GM23338 (cell line): ENCODE measurements around the gene NSMCE1. TPM values are rescaled to one million over a fixed set of nuclear protein-coding genes. Genes with fewer than 3 reads are reported as not detected.

ENCODE experiments used
- ATAC-seq: fragments of 200-7000 bp; cut with Tn5 transposase; 3 replicates; pipeline ENCODE4 v1.9.1; 2020
- DNase-seq: peaks from one replicate; pipeline ENCODE4 v3.0.0-alpha.2; 2015; ENCODE audit warnings: low spot score
- H2AFZ ChIP-seq: fragments of 200-600 bp; sonication (generic); 2 replicates; pipeline ENCODE4 v1.8.0; 2016; ENCODE audit warnings: antibody characterized with exemption, mild to moderate bottlenecking, moderate library complexity
- H3F3A ChIP-seq: fragments of 200-600 bp; sonication (generic); replicated peaks from 2 replicates; pipeline ENCODE4 v1.8.0; 2017; ENCODE audit warnings: antibody characterized with exemption, mixed run types, low read depth
- H3K27ac ChIP-seq: fragments of 200-600 bp; sonication (generic); 2 replicates; pipeline ENCODE4 v1.6.1; 2016; ENCODE audit warnings: low read depth
- H3K27me3 ChIP-seq: fragments of 200-600 bp; sonication (generic); 2 replicates; pipeline ENCODE4 v1.8.0; 2016; ENCODE audit warnings: mild to moderate bottlenecking, mixed run types, moderate library complexity; ENCODE audit not compliant: insufficient read depth
- H3K36me3 ChIP-seq: fragments of 200-600 bp; sonication (generic); 2 replicates; pipeline ENCODE4 v1.8.0; 2016; ENCODE audit warnings: mild to moderate bottlenecking; ENCODE audit not compliant: insufficient read depth
- H3K4me1 ChIP-seq: fragments of 200-600 bp; sonication (generic); 2 replicates; pipeline ENCODE4 v1.8.0; 2016; ENCODE audit warnings: mild to moderate bottlenecking, moderate library complexity; ENCODE audit not compliant: insufficient read depth
- H3K4me2 ChIP-seq: fragments of 200-600 bp; sonication (generic); 2 replicates; pipeline ENCODE4 v1.7.1; 2017; ENCODE audit warnings: mixed run types
- H3K4me3 ChIP-seq: fragments of 200-600 bp; sonication (generic); 2 replicates; pipeline ENCODE4 v1.6.1; 2016; ENCODE audit warnings: mixed run types
- H3K79me2 ChIP-seq: fragments of 200-600 bp; sonication (generic); replicated peaks from 2 replicates; pipeline ENCODE4 v1.8.0; 2017; ENCODE audit warnings: mild to moderate bottlenecking; ENCODE audit not compliant: insufficient read depth
- H3K9me2 ChIP-seq: fragments of 200-600 bp; sonication (generic); 2 replicates; pipeline ENCODE4 v1.8.0; 2017; ENCODE audit not compliant: insufficient read depth
- H4K20me1 ChIP-seq: fragments of 200-600 bp; sonication (generic); replicated peaks from 2 replicates; pipeline ENCODE4 v1.8.0; 2017; ENCODE audit warnings: mild to moderate bottlenecking; ENCODE audit not compliant: insufficient read depth
- H3K27ac Mint-ChIP-seq: 2 replicates; pipeline ENCODE4 v1.8.0; 2020; ENCODE audit warnings: inconsistent platforms, mild to moderate bottlenecking, moderate library complexity, mixed read lengths
- H3K27me3 Mint-ChIP-seq: 3 replicates; pipeline ENCODE4 v1.8.0; 2022; ENCODE audit warnings: low read depth, mild to moderate bottlenecking, moderate library complexity, mixed read lengths, inconsistent platforms; ENCODE audit not compliant: insufficient read depth, poor library complexity
- H3K36me3 Mint-ChIP-seq: 3 replicates; pipeline ENCODE4 v1.8.0; 2021; ENCODE audit warnings: low read depth, mild to moderate bottlenecking, inconsistent platforms, moderate library complexity, mixed read lengths
- H3K4me1 Mint-ChIP-seq: 3 replicates; pipeline ENCODE4 v1.8.0; 2020; ENCODE audit warnings: mild to moderate bottlenecking, inconsistent platforms, mixed read lengths
- H3K4me3 Mint-ChIP-seq: 3 replicates; pipeline ENCODE4 v1.8.0; 2021; ENCODE audit warnings: moderate library complexity, mild to moderate bottlenecking, inconsistent platforms, mixed read lengths
- H3K9me3 Mint-ChIP-seq: 3 replicates; pipeline ENCODE4 v1.8.0; 2020; ENCODE audit warnings: moderate library complexity, mild to moderate bottlenecking, inconsistent platforms, mixed read lengths
- CREB1 ChIP-seq: fragments of 250-450 bp; sonication (Bioruptor Pico); IDR thresholded peaks from 2 replicates; pipeline ENCODE4 v1.5.0; 2020; ENCODE audit warnings: low read depth, mild to moderate bottlenecking, moderate library complexity
- EZH2 ChIP-seq: fragments of 200-600 bp; sonication (generic); IDR thresholded peaks from one replicate; pipeline ENCODE4 v1.8.0; 2017; ENCODE audit warnings: antibody characterized with exemption, mild to moderate bottlenecking, low read depth; ENCODE audit not compliant: unreplicated experiment
- EZH2phosphoT487 ChIP-seq: fragments of 200-600 bp; sonication (generic); IDR thresholded peaks from one replicate; pipeline ENCODE4 v1.8.1; 2018; ENCODE audit warnings: antibody characterized with exemption; ENCODE audit not compliant: unreplicated experiment
- JUNB ChIP-seq: IDR thresholded peaks from one replicate; pipeline ENCODE4 v1.6.1; 2016; ENCODE audit warnings: antibody characterized with exemption; ENCODE audit not compliant: unreplicated experiment
- NANOG ChIP-seq: IDR thresholded peaks from 2 replicates; pipeline ENCODE4 v1.6.1; 2016; ENCODE audit warnings: antibody characterized with exemption, borderline replicate concordance
- POLR2AphosphoS5 ChIP-seq: IDR thresholded peaks from 2 replicates; pipeline ENCODE4 v1.6.1; 2016; ENCODE audit warnings: antibody characterized with exemption, low read depth
- STAT1 ChIP-seq: IDR thresholded peaks from one replicate; pipeline ENCODE4 v1.6.1; 2016; ENCODE audit warnings: antibody characterized with exemption; ENCODE audit not compliant: unreplicated experiment
- ZNF114 ChIP-seq: fragments of 250-450 bp; sonication (Bioruptor Pico); IDR thresholded peaks from 2 replicates; pipeline ENCODE4 v1.5.0; 2020; ENCODE audit warnings: mild to moderate bottlenecking, moderate library complexity
- ZNF331 ChIP-seq: fragments of 250-450 bp; sonication (Bioruptor Pico); IDR thresholded peaks from 2 replicates; pipeline ENCODE4 v1.5.0; 2020; ENCODE audit warnings: low read depth, mild to moderate bottlenecking, moderate library complexity
- polyA plus RNA-seq: library from polyadenylated mRNA; unstranded; fragments of >200 nt; fragmentation: Nextera tagmentation; extraction: Ambion mirVana; gene quantifications from 2 replicates; pipeline ENCODE4 v1.2.1, GENCODE V29; 2016
- total RNA-seq: library from RNA; depleted of rRNA; stranded (reverse); fragments of >200 nt; shearing (Covaris generic); gene quantifications from 2 replicates; pipeline ENCODE4 v1.2.3, GENCODE V29; 2014
- TF ChIP-seq, protein P1 (sequence below): fragments of 250-450 bp; sonication (Bioruptor Pico); IDR thresholded peaks from 2 replicates; pipeline ENCODE4 v1.5.0; 2020; ENCODE audit warnings: mild to moderate bottlenecking, moderate library complexity
- TF ChIP-seq, protein P2 (sequence below): IDR thresholded peaks from one replicate; pipeline ENCODE4 v1.6.1; 2018; ENCODE audit warnings: antibody characterized with exemption; ENCODE audit not compliant: unreplicated experiment
- TF ChIP-seq, protein P3 (sequence below), 2 experiments: fragments of 200-600 bp in 1 of 2; sonication (generic) in 1 of 2; conservative IDR thresholded peaks; 2 replicates each; pipeline versions ENCODE4 v1.5.1 to v1.6.1; 2016 to 2017; ENCODE audit warnings: antibody characterized with exemption in 2 of 2, low read depth in 2 of 2, mild to moderate bottlenecking in 2 of 2, moderate library complexity in 1 of 2
- TF ChIP-seq, protein P4 (sequence below): IDR thresholded peaks from 2 replicates; pipeline ENCODE4 v1.6.1; 2016; ENCODE audit warnings: antibody characterized with exemption

NSMCE1 gene
- total and polyA plus RNA-seq, 2 experiments from 2014 or later, result 30.6 to 50.8 TPM

DNA sequence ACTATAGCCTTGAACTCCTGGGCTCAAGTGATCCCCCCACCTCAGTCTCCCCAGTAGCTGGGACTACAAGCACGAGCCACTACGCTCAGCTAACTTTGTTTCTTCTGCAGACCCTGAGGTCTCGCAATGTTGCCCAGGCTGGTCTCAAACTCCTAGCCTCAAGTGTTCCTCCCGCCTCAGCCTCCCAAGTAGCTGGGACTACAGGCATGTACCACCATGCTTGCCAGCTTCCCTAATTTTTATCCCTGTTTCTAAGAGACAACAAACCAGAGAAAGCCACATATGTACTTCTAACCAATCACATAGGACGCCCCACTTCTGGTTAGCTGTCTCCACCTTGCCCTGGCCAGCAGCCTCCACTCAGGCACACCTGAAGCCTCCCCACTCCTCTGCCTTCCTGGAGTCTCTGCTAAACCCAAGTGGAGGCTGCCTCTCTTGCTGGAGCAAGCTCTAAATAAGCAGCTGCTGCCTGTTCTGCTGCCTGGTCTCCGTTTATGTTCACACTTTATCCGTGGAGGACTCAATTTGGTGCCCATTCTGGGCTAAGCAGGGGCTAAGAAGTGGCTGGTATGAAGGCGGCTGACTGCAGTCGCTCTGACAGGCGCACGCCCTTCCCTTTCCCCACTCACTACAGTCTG lies 24.7 kb downstream of the NSMCE1 start:
- Mint-ChIP-seq H3K4me3 (no peak overlapping the region), H3K9me3 (no peaks in the 10 kb centered on the region; the same call in 2 of the 3 replicates), H3K27me3 (peaks cover 5% of the 10 kb centered on the region), H3K4me1 (peaks cover 23% of the 10 kb centered on the region), H3K27ac (no peak overlapping the region), H3K36me3 (no peaks in the 10 kb centered on the region; the same call in 1 of the 3 replicates)
- DNase-seq (no peak), ATAC-seq (no peak)
- H3K79me2 ChIP-seq, result no peaks in the 10 kb centered on the region
- no peaks in the 10 kb centered on the region for H3K36me3 ChIP-seq
- no peaks in the 10 kb centered on the region for H3K27me3 ChIP-seq
- no peak overlapping the region for H3K4me2 ChIP-seq
- H3K4me3 ChIP-seq, result no peak overlapping the region
- peaks cover 10% of the 10 kb centered on the region for H3K4me1 ChIP-seq
- no peaks in the 10 kb centered on the region for H3K9me2 ChIP-seq
- H3F3A ChIP-seq, result no peaks in the 10 kb centered on the region
- TF ChIP-seq NANOG, result no peak
- TF ChIP-seq, protein P1, sequence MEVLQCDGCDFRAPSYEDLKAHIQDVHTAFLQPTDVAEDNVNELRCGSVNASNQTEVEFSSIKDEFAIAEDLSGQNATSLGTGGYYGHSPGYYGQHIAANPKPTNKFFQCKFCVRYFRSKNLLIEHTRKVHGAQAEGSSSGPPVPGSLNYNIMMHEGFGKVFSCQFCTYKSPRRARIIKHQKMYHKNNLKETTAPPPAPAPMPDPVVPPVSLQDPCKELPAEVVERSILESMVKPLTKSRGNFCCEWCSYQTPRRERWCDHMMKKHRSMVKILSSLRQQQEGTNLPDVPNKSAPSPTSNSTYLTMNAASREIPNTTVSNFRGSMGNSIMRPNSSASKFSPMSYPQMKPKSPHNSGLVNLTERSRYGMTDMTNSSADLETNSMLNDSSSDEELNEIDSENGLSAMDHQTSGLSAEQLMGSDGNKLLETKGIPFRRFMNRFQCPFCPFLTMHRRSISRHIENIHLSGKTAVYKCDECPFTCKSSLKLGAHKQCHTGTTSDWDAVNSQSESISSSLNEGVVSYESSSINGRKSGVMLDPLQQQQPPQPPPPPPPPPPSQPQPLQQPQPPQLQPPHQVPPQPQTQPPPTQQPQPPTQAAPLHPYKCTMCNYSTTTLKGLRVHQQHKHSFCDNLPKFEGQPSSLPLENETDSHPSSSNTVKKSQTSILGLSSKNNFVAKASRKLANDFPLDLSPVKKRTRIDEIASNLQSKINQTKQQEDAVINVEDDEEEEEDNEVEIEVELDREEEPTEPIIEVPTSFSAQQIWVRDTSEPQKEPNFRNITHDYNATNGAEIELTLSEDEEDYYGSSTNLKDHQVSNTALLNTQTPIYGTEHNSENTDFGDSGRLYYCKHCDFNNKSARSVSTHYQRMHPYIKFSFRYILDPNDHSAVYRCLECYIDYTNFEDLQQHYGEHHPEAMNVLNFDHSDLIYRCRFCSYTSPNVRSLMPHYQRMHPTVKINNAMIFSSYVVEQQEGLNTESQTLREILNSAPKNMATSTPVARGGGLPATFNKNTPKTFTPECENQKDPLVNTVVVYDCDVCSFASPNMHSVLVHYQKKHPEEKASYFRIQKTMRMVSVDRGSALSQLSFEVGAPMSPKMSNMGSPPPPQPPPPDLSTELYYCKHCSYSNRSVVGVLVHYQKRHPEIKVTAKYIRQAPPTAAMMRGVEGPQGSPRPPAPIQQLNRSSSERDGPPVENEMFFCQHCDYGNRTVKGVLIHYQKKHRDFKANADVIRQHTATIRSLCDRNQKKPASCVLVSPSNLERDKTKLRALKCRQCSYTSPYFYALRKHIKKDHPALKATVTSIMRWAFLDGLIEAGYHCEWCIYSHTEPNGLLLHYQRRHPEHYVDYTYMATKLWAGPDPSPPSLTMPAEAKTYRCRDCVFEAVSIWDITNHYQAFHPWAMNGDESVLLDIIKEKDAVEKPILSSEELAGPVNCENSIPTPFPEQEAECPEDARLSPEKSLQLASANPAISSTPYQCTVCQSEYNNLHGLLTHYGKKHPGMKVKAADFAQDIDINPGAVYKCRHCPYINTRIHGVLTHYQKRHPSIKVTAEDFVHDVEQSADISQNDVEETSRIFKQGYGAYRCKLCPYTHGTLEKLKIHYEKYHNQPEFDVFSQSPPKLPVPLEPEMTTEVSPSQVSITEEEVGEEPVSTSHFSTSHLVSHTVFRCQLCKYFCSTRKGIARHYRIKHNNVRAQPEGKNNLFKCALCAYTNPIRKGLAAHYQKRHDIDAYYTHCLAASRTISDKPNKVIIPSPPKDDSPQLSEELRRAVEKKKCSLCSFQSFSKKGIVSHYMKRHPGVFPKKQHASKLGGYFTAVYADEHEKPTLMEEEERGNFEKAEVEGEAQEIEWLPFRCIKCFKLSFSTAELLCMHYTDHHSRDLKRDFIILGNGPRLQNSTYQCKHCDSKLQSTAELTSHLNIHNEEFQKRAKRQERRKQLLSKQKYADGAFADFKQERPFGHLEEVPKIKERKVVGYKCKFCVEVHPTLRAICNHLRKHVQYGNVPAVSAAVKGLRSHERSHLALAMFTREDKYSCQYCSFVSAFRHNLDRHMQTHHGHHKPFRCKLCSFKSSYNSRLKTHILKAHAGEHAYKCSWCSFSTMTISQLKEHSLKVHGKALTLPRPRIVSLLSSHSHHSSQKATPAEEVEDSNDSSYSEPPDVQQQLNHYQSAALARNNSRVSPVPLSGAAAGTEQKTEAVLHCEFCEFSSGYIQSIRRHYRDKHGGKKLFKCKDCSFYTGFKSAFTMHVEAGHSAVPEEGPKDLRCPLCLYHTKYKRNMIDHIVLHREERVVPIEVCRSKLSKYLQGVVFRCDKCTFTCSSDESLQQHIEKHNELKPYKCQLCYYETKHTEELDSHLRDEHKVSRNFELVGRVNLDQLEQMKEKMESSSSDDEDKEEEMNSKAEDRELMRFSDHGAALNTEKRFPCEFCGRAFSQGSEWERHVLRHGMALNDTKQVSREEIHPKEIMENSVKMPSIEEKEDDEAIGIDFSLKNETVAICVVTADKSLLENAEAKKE, result no peak
- TF ChIP-seq, protein P2, sequence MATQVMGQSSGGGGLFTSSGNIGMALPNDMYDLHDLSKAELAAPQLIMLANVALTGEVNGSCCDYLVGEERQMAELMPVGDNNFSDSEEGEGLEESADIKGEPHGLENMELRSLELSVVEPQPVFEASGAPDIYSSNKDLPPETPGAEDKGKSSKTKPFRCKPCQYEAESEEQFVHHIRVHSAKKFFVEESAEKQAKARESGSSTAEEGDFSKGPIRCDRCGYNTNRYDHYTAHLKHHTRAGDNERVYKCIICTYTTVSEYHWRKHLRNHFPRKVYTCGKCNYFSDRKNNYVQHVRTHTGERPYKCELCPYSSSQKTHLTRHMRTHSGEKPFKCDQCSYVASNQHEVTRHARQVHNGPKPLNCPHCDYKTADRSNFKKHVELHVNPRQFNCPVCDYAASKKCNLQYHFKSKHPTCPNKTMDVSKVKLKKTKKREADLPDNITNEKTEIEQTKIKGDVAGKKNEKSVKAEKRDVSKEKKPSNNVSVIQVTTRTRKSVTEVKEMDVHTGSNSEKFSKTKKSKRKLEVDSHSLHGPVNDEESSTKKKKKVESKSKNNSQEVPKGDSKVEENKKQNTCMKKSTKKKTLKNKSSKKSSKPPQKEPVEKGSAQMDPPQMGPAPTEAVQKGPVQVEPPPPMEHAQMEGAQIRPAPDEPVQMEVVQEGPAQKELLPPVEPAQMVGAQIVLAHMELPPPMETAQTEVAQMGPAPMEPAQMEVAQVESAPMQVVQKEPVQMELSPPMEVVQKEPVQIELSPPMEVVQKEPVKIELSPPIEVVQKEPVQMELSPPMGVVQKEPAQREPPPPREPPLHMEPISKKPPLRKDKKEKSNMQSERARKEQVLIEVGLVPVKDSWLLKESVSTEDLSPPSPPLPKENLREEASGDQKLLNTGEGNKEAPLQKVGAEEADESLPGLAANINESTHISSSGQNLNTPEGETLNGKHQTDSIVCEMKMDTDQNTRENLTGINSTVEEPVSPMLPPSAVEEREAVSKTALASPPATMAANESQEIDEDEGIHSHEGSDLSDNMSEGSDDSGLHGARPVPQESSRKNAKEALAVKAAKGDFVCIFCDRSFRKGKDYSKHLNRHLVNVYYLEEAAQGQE, result no peak
- TF ChIP-seq, protein P3, sequence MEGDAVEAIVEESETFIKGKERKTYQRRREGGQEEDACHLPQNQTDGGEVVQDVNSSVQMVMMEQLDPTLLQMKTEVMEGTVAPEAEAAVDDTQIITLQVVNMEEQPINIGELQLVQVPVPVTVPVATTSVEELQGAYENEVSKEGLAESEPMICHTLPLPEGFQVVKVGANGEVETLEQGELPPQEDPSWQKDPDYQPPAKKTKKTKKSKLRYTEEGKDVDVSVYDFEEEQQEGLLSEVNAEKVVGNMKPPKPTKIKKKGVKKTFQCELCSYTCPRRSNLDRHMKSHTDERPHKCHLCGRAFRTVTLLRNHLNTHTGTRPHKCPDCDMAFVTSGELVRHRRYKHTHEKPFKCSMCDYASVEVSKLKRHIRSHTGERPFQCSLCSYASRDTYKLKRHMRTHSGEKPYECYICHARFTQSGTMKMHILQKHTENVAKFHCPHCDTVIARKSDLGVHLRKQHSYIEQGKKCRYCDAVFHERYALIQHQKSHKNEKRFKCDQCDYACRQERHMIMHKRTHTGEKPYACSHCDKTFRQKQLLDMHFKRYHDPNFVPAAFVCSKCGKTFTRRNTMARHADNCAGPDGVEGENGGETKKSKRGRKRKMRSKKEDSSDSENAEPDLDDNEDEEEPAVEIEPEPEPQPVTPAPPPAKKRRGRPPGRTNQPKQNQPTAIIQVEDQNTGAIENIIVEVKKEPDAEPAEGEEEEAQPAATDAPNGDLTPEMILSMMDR (conservative IDR thresholded peaks at IDR 0.05; ENCODE audit: low read depth in 2 of 2), result no peak
- TF ChIP-seq ZNF114 (CRISPR knock-in tag), result no peak
- TF ChIP-seq STAT1, result no peak
- TF ChIP-seq, protein P4, sequence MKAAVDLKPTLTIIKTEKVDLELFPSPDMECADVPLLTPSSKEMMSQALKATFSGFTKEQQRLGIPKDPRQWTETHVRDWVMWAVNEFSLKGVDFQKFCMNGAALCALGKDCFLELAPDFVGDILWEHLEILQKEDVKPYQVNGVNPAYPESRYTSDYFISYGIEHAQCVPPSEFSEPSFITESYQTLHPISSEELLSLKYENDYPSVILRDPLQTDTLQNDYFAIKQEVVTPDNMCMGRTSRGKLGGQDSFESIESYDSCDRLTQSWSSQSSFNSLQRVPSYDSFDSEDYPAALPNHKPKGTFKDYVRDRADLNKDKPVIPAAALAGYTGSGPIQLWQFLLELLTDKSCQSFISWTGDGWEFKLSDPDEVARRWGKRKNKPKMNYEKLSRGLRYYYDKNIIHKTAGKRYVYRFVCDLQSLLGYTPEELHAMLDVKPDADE, result no peak
- no peak for TF ChIP-seq ZNF331 (CRISPR knock-in tag)
- TF ChIP-seq EZH2, result no peak
- TF ChIP-seq CREB1 (CRISPR knock-in tag), result no peak
- TF ChIP-seq JUNB, result no peak
- no peak for TF ChIP-seq POLR2AphosphoS5
- TF ChIP-seq EZH2phosphoT487, result no peak
- H3K27ac ChIP-seq, result no peak overlapping the region
- no peaks in the 10 kb centered on the region for H4K20me1 ChIP-seq
- H2AFZ ChIP-seq, result no peak overlapping the region
